ENCODE results near the gene CTSW. TPM values are rescaled to one million over a fixed set of nuclear protein-coding genes. Genes with fewer than 3 reads are reported as not detected.

CTSW gene
- total and polyA plus RNA-seq, 5 donors from 2014 or later, result 3.5 to 35.9 (median 12.4) TPM

DNA sequence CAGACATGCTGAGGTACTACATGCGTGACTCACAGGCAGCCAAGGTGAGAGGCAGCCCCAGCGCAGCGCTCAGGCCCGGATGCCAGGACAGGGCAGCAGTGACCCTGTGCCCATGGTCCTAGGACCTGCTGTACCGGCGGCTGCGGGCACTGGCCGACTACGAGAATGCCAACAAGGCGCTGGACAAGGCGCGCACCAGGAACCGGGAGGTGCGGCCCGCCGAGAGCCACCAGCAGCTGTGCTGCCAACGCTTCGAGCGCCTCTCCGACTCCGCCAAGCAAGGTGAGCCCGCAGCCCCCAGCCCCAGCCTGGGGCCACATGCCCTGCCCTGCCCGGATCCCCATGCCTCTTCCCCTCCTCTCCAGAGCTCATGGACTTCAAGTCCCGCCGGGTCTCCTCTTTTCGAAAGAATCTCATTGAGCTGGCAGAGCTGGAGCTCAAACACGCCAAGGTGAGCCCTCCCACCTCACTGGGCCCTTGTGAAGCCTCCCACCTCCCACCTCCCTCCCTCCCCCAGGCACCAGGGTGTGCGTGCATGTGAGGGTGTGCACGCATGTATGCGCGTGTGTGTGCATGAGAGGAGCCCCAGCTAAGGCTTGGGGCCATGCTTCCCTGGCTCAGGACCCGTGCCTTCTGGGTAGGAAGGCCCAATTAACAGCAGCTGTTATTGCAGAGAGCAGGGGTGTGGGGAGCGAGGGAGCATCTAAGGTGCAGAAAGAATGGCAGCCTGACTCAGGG lies 27.0 kb upstream of the CTSW start:
- ATAC-seq (ENCODE audit: low read depth in 2 of 2), result no peak
- H3K27me3 Mint-ChIP-seq, result no peaks in the 10 kb centered on the region
- Histone ChIP-seq H3K27ac (ENCODE audit: insufficient read depth, low read length, poor library complexity, severe bottlenecking) (no peak overlapping the region), H3K4me1 (ENCODE audit: control insufficient read depth, insufficient read depth, low read length, poor library complexity, severe bottlenecking) (peaks cover 34% of the 10 kb centered on the region), H3K9me3 (ENCODE audit: control insufficient read depth in 2 of 2, low read length in 2 of 2) (peaks cover 6 to 9% of the 10 kb centered on the region in 2 experiments), H3K36me3 (ENCODE audit: control insufficient read depth, insufficient read depth, low read length) (peaks cover 53% of the 10 kb centered on the region), H3K27me3 (ENCODE audit: control insufficient read depth, insufficient read depth, low read length) (no peaks in the 10 kb centered on the region), H3K4me3 (ENCODE audit: low read depth, low read length) (no peak overlapping the region)
- DNase-seq, result no peak
- peaks cover 40% of the 10 kb centered on the region for H3K36me3 Mint-ChIP-seq
- H3K9me3 Mint-ChIP-seq, result peaks cover 0 to 2% (median 0%) of the 10 kb centered on the region in 7 donors
- peaks cover 0 to 44% (median 23%) of the 10 kb centered on the region in 4 donors for H3K4me1 Mint-ChIP-seq
- peak overlapping the region in 1 of 4 donors; percentile 56 for H3K4me3 Mint-ChIP-seq
- H3K27ac Mint-ChIP-seq, result no peak overlapping the region

GRCh38 chr11:65853246-65853979 lies 26.2 kb upstream of the CTSW start:
- Mint-ChIP-seq H3K36me3 (peaks cover 40% of the 10 kb centered on the region), H3K27me3 (peaks cover 7% of the 10 kb centered on the region), H3K4me1 (peaks cover 3 to 46% (median 26%) of the 10 kb centered on the region in 4 donors), H3K27ac (peak overlapping the region in 2 of 3 donors; percentile 47 to 79), H3K9me3 (peaks cover 0 to 2% (median 0%) of the 10 kb centered on the region in 7 donors), H3K4me3 (peak overlapping the region in 1 of 4 donors; percentile 89)
- Histone ChIP-seq H3K9me3 (ENCODE audit: control insufficient read depth in 2 of 2, low read length in 2 of 2) (peaks cover 6 to 9% of the 10 kb centered on the region in 2 experiments), H3K27ac (ENCODE audit: insufficient read depth, low read length, poor library complexity, severe bottlenecking) (no peak overlapping the region), H3K4me3 (ENCODE audit: low read depth, low read length) (no peak overlapping the region), H3K36me3 (ENCODE audit: control insufficient read depth, insufficient read depth, low read length) (peaks cover 53% of the 10 kb centered on the region), H3K27me3 (ENCODE audit: control insufficient read depth, insufficient read depth, low read length) (no peaks in the 10 kb centered on the region), H3K4me1 (ENCODE audit: control insufficient read depth, insufficient read depth, low read length, poor library complexity, severe bottlenecking) (peaks cover 36% of the 10 kb centered on the region)
- no peak for ATAC-seq (ENCODE audit: low read depth in 2 of 2)
- DNase-seq, result no peak

DNA sequence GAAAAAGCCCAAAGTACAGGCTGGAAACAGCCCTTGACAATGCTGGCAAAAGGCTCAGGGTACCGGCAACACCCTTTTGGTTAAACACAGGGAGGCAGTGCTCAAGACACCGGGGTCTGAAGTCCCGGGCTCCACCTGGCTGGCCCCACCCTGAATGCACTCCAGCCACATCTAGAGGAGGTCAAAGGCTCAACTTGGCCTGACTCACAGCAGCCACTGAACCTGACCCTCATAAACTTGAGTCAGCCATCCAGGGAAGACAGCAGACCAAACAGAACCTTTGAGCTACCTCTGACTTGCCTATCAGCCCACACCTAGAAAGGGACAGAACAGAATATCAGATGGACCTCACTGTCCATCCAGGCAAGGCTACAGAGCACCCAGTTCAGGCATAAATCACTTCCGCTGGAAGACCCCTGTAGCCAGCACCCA lies 25.5 kb upstream of the CTSW start:
- no peak overlapping the region for H3K27ac ChIP-seq (ENCODE audit: insufficient read depth, low read length, poor library complexity, severe bottlenecking)
- Mint-ChIP-seq H3K27me3 (peaks cover 7% of the 10 kb centered on the region), H3K9me3 (peaks cover 0 to 2% (median 0%) of the 10 kb centered on the region in 7 donors), H3K4me1 (peaks cover 3 to 53% (median 29%) of the 10 kb centered on the region in 4 donors), H3K27ac (peak overlapping the region in 1 of 3 donors; percentile 65), H3K36me3 (peaks cover 40% of the 10 kb centered on the region), H3K4me3 (peak overlapping the region; percentile 62 to 94 (median 84))
- DNase-seq (no peak), ATAC-seq (ENCODE audit: low read depth in 2 of 2) (no peak)
- H3K4me3 ChIP-seq (ENCODE audit: low read depth, low read length), result no peak overlapping the region
- H3K9me3 ChIP-seq (ENCODE audit: control insufficient read depth in 2 of 2, low read length in 2 of 2), result peaks cover 6 to 9% of the 10 kb centered on the region in 2 experiments
- H3K4me1 ChIP-seq (ENCODE audit: control insufficient read depth, insufficient read depth, low read length, poor library complexity, severe bottlenecking), result peaks cover 44% of the 10 kb centered on the region
- H3K27me3 ChIP-seq (ENCODE audit: control insufficient read depth, insufficient read depth, low read length), result no peaks in the 10 kb centered on the region
- H3K36me3 ChIP-seq (ENCODE audit: control insufficient read depth, insufficient read depth, low read length), result peaks cover 53% of the 10 kb centered on the region

- peaks cover 0 to 2% (median 0%) of the 10 kb centered on the region in 7 donors for H3K9me3 Mint-ChIP-seq
- H3K4me1 Mint-ChIP-seq, result peaks cover 3 to 60% (median 35%) of the 10 kb centered on the region in 4 donors
- peaks cover 40% of the 10 kb centered on the region for H3K36me3 Mint-ChIP-seq
- H3K27me3 Mint-ChIP-seq, result peaks cover 7% of the 10 kb centered on the region
- peaks cover 53% of the 10 kb centered on the region for H3K36me3 ChIP-seq (ENCODE audit: control insufficient read depth, insufficient read depth, low read length)
- H3K27me3 ChIP-seq (ENCODE audit: control insufficient read depth, insufficient read depth, low read length), result no peaks in the 10 kb centered on the region
- no peak overlapping the region for H3K4me3 ChIP-seq (ENCODE audit: low read depth, low read length)
- H3K27ac ChIP-seq (ENCODE audit: insufficient read depth, low read length, poor library complexity, severe bottlenecking), result no peak overlapping the region
- H3K27ac Mint-ChIP-seq, result peak overlapping the region; percentile 25 to 95 (median 77)
- ATAC-seq (ENCODE audit: low read depth in 2 of 2) (no peak), DNase-seq (no peak)
- H3K4me1 ChIP-seq (ENCODE audit: control insufficient read depth, insufficient read depth, low read length, poor library complexity, severe bottlenecking), result peaks cover 54% of the 10 kb centered on the region
- peak overlapping the region; percentile 88 to 97 (median 92) for H3K4me3 Mint-ChIP-seq
- H3K9me3 ChIP-seq (ENCODE audit: control insufficient read depth in 2 of 2, low read length in 2 of 2), result peaks cover 6 to 9% of the 10 kb centered on the region in 2 experiments
These were observed 24.5 kb upstream of the CTSW start for GRCh38 chr11:65854852-65855837.

- Mint-ChIP-seq H3K4me3 (peak overlapping the region; percentile 88 to 97 (median 94)), H3K27me3 (peaks cover 7% of the 10 kb centered on the region), H3K4me1 (peaks cover 3 to 62% (median 38%) of the 10 kb centered on the region in 4 donors), H3K36me3 (peaks cover 40% of the 10 kb centered on the region), H3K27ac (peak overlapping the region; percentile 95 to 98 (median 95)), H3K9me3 (peaks cover 0 to 2% (median 0%) of the 10 kb centered on the region in 7 donors)
- DNase-seq, result no peak
- peaks cover 53% of the 10 kb centered on the region for H3K36me3 ChIP-seq (ENCODE audit: control insufficient read depth, insufficient read depth, low read length)
- ATAC-seq (ENCODE audit: low read depth in 2 of 2), result no peak
- peaks cover 58% of the 10 kb centered on the region for H3K4me1 ChIP-seq (ENCODE audit: control insufficient read depth, insufficient read depth, low read length, poor library complexity, severe bottlenecking)
- peak overlapping the region; percentile 90 for H3K4me3 ChIP-seq (ENCODE audit: low read depth, low read length)
- H3K27ac ChIP-seq (ENCODE audit: insufficient read depth, low read length, poor library complexity, severe bottlenecking), result peak overlapping the region; percentile 95
- no peaks in the 10 kb centered on the region for H3K27me3 ChIP-seq (ENCODE audit: control insufficient read depth, insufficient read depth, low read length)
- peaks cover 6 to 9% of the 10 kb centered on the region in 2 experiments for H3K9me3 ChIP-seq (ENCODE audit: control insufficient read depth in 2 of 2, low read length in 2 of 2)
These were observed 23.7 kb upstream of the CTSW start for GRCh38 chr11:65855927-65856363.

DNA sequence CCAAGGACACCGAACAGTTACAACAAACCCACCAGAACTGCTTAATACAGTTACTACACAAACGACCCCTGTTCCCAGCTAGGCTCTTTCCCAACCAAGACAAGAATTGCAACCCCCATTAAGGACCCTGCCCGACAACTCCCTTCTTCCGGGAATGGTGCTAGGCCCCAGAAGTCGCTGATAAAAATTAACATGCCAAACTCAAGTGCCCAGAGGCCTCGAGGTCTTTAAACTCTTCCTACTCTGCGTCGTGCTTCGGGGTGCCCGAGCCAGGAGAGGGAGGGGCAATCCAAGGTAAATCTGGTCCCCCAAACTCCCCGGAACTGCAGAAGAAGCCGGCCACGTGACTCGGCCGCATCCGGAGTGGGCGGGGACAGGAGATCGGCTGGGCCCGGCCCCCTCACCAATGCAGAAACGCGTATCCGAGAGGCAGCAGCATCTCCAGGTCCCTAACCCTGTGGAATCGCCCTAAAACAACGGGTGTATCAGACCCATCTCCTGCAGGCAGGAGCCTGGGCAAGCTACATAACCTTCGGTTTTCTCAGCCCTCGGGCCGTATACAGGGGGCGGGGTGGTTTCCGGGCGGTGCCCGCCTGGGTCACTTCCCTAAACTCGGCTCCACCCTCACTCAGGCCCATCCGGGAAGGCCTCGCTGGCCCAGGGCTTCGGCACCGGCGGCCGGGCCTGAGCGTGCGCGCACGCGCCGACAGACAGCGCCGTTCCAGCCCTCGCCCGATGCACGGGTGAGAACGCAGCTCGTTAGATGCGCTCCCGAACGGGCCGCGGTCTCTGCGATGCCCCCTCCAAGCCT lies 22.7 kb upstream of the CTSW start:
- peak; percentile 5 to 20 for ATAC-seq (ENCODE audit: low read depth in 2 of 2)
- Histone ChIP-seq H3K4me3 (ENCODE audit: low read depth, low read length) (peak overlapping the region; percentile 90), H3K36me3 (ENCODE audit: control insufficient read depth, insufficient read depth, low read length) (peaks cover 44% of the 10 kb centered on the region), H3K4me1 (ENCODE audit: control insufficient read depth, insufficient read depth, low read length, poor library complexity, severe bottlenecking) (peaks cover 68% of the 10 kb centered on the region), H3K9me3 (ENCODE audit: control insufficient read depth in 2 of 2, low read length in 2 of 2) (peaks cover 0 to under 1% of the 10 kb centered on the region in 2 experiments), H3K27me3 (ENCODE audit: control insufficient read depth, insufficient read depth, low read length) (no peaks in the 10 kb centered on the region), H3K27ac (ENCODE audit: insufficient read depth, low read length, poor library complexity, severe bottlenecking) (peak overlapping the region; percentile 95)
- Mint-ChIP-seq H3K4me3 (peak overlapping the region; percentile 88 to 97 (median 94)), H3K9me3 (peaks cover 0 to 2% (median 0%) of the 10 kb centered on the region in 7 donors), H3K4me1 (peaks cover 3 to 66% (median 40%) of the 10 kb centered on the region in 4 donors), H3K27me3 (peaks cover 7% of the 10 kb centered on the region), H3K27ac (peak overlapping the region; percentile 95 to 98 (median 95)), H3K36me3 (peaks cover 34% of the 10 kb centered on the region)
- peak; percentile 81 to 93 (median 85) for DNase-seq
